Activated CD4-positive, alpha-beta T cell treated with anti-CD3 and anti-CD28 coated beads for 36 hours (primary cell): ENCODE measurements around the gene ANXA7. TPM values are rescaled to one million over a fixed set of nuclear protein-coding genes. Genes with fewer than 3 reads are reported as not detected.
"Not testable (repeated sequence)": the region's sequence is repeated elsewhere in the genome, so short reads cannot be mapped to it uniquely, and the experiment has no call there.

Experiments used
- ATAC-seq: fragments of 200-7000 bp; cut with Tn5 transposase; one replicate; pipeline ENCODE4 v1.10.0; 2021; ENCODE audit warnings: mild to moderate bottlenecking, moderate library complexity
- CTCF ChIA-PET: fragments of 350-600 bp; sonication (Branson Sonifier 250); formaldehyde crosslinking; loops from one replicate; lab custom pipeline; 2021; ENCODE audit warnings: antibody characterized with exemption; lab: Charles Lee
- POLR2A ChIA-PET: fragments of 350-600 bp; sonication (Branson Sonifier 250); formaldehyde crosslinking; loops from one replicate; lab custom pipeline; 2021; ENCODE audit warnings: antibody characterized with exemption, inconsistent platforms; lab: Charles Lee
- DNase-seq: peaks from one replicate; pipeline ENCODE4 v3.0.0-alpha.2; 2020
- H3K27ac Mint-ChIP-seq: one replicate; pipeline ENCODE4 v1.8.0; 2021; ENCODE audit warnings: mixed read lengths
- H3K27me3 Mint-ChIP-seq: one replicate; pipeline ENCODE4 v1.8.0; 2021; ENCODE audit warnings: mixed read lengths
- H3K36me3 Mint-ChIP-seq: one replicate; pipeline ENCODE4 v1.8.0; 2021; ENCODE audit warnings: low read depth, mixed read lengths
- H3K4me1 Mint-ChIP-seq: one replicate; pipeline ENCODE4 v1.8.0; 2021; ENCODE audit warnings: mixed read lengths
- H3K4me3 Mint-ChIP-seq: one replicate; pipeline ENCODE4 v1.8.0; 2021; ENCODE audit warnings: mild to moderate bottlenecking, moderate library complexity, mixed read lengths
- H3K9me3 Mint-ChIP-seq: one replicate; pipeline ENCODE4 v1.8.0; 2021; ENCODE audit warnings: low read depth, mixed read lengths
- intact Hi-C, 2 experiments: fragments of 100-400 bp; cut with DNase I in 1 of 2; cut with micrococcal nuclease in 1 of 2; formaldehyde crosslinking; loops; one replicate each; pipeline versions ENCODE4 v1.14.2 to v1.15.1; 2022 to 2024; cut with DNase I, micrococcal nuclease
- total RNA-seq, 2 experiments: library from RNA; stranded (reverse); gene quantifications; one replicate each; pipeline ENCODE4 v1.2.3, GENCODE V29; 2021

The ANXA7 gene
- total RNA-seq, 2 experiments from 2014 or later = 94.6 to 118 TPM

DNA sequence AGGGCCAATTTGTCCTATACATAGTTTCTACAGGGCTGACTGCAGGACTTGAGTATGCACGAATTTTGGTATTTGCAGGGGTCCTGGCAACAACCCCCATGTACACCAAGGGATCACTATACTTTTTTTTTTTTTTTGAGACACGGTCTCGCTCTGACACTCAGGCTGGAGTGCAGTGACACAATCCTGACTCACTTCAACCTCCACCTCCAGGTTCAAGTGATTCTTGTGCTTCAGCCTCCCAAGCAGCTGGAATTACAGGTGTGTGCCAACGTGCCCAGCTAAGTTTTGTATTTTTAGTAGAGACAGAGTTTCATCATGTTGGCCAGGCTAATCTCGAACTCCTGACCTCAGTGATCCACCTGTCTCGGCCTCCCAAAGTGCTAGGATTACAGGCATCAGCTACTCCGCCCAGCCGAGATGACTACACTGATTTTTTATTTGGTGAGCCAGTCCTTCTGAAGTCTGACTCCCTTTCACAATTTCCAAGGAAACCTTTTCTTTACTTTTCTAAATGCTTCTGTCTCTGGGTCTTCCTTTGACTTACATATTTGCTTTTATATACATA, 75.0 kb downstream of the ANXA7 start:
- intact Hi-C loops = no loop called here
- Mint-ChIP-seq H3K27me3 (no peaks in the 10 kb centered on the region), H3K4me3 (no peak overlapping the region)

GRCh38 chr10:73333202-73333601, 80.7 kb downstream of the ANXA7 start:
- intact Hi-C loops = no loop called here
- no peaks in the 10 kb centered on the region for H3K4me1 Mint-ChIP-seq
- CTCF ChIA-PET = interaction anchor here (1.0 kb wide), 1 partner anchor 52 kb away, joined by 3 read pairs; no protein-coding TSS in a partner anchor
- POLR2A ChIA-PET = no interaction called here
- no peaks in the 10 kb centered on the region for H3K36me3 Mint-ChIP-seq
- no peak overlapping the region for H3K4me3 Mint-ChIP-seq
- H3K9me3 Mint-ChIP-seq = no peaks in the 10 kb centered on the region
- H3K27ac Mint-ChIP-seq = no peak overlapping the region
- H3K27me3 Mint-ChIP-seq = no peaks in the 10 kb centered on the region
- no peak for ATAC-seq
- no peak for DNase-seq

More for the DNA sequence above, 75.0 kb downstream of the ANXA7 start:
- H3K27ac Mint-ChIP-seq = no peak overlapping the region
- no peaks in the 10 kb centered on the region for H3K36me3 Mint-ChIP-seq
- no peak for DNase-seq
- POLR2A ChIA-PET = no interaction called here
- no peaks in the 10 kb centered on the region for H3K9me3 Mint-ChIP-seq
- no peaks in the 10 kb centered on the region for H3K4me1 Mint-ChIP-seq
- ATAC-seq = no peak
- CTCF ChIA-PET = no interaction called here

DNA sequence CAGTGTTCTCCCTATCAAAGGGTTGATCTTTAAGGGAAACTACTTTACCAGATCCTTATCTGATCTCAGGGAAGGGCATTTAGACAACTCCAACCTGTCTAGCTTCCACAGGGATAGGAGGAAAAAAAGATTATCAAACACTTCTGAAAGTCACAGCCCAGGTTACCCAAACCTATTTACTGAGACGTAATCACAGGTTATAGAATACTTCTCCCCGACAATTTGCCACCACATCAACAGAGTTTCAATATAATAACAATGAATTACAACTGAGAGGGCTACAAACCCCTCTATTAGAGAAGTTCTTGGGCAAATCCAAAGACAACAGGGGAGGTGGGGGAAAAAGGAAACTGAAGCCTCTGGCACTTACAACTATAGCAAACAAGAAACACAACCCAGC, 81.5 kb downstream of the ANXA7 start:
- no peak overlapping the region for H3K27ac Mint-ChIP-seq
- POLR2A ChIA-PET = no interaction called here
- H3K4me3 Mint-ChIP-seq = no peak overlapping the region
- intact Hi-C loops = no loop called here
- CTCF ChIA-PET = interaction anchor here (0.8 to 1.0 kb wide), 2 partner anchors 53 to 318 kb away, joined by 3 read pairs; no protein-coding TSS in a partner anchor
- no peaks in the 10 kb centered on the region for H3K27me3 Mint-ChIP-seq
- DNase-seq (no peak), ATAC-seq (no peak)
- no peaks in the 10 kb centered on the region for H3K4me1 Mint-ChIP-seq
- H3K36me3 Mint-ChIP-seq = no peaks in the 10 kb centered on the region
- H3K9me3 Mint-ChIP-seq = peaks cover 3% of the 10 kb centered on the region

GRCh38 chr10:73328523-73328922, 85.3 kb downstream of the ANXA7 start:
- intact Hi-C loops, ATAC-seq, POLR2A ChIA-PET, H3K27ac Mint-ChIP-seq, H3K4me3 Mint-ChIP-seq, DNase-seq, H3K4me1 Mint-ChIP-seq, CTCF ChIA-PET, H3K9me3 Mint-ChIP-seq, H3K36me3 Mint-ChIP-seq, H3K27me3 Mint-ChIP-seq: not testable (repeated sequence)

GRCh38 chr10:73325290-73325689, 88.6 kb downstream of the ANXA7 start:
- H3K4me3 Mint-ChIP-seq, H3K36me3 Mint-ChIP-seq, ATAC-seq, POLR2A ChIA-PET, H3K27ac Mint-ChIP-seq, DNase-seq, H3K4me1 Mint-ChIP-seq, H3K9me3 Mint-ChIP-seq, intact Hi-C loops, H3K27me3 Mint-ChIP-seq, CTCF ChIA-PET: not testable (repeated sequence)

Other genes starting within 250 kb of the ANXA7 start
- gene ECD, start 246.1 kb downstream of the ANXA7 start, total RNA-seq = 10 to 100 TPM; 41.0 to 50.7 TPM
- 10 to 100 TPM; 16.0 to 18.6 TPM for gene FAM149B1, start 245.9 kb downstream of the ANXA7 start, total RNA-seq
- gene DNAJC9, start 166.8 kb downstream of the ANXA7 start, total RNA-seq = 10 to 100 TPM; 36.9 to 45.4 TPM
- 100 to 1,000 TPM; 123 to 138 TPM for gene MRPS16, start 161.4 kb downstream of the ANXA7 start, total RNA-seq
- gene CFAP70, start 55.2 kb downstream of the ANXA7 start, total RNA-seq = under 1 TPM; 0.58 to 0.71 TPM
- gene MSS51, start 19.5 kb upstream of the ANXA7 start, total RNA-seq = 1 to 10 TPM; 1.9 to 2.4 TPM
- 10 to 100 TPM; 42.3 to 45.3 TPM for gene PPP3CB, start 82.0 kb upstream of the ANXA7 start, total RNA-seq
- 1 to 10 TPM; 4.3 to 4.5 TPM for gene USP54, start 177.3 kb upstream of the ANXA7 start, total RNA-seq
- gene MYOZ1, start 227.4 kb upstream of the ANXA7 start, total RNA-seq = not detected
- gene SYNPO2L, start 242.0 kb upstream of the ANXA7 start, total RNA-seq = not detected